HepG2 (cell line): ENCODE data around the gene SFMBT1. TPM values are rescaled to one million over a fixed set of nuclear protein-coding genes. Genes with fewer than 3 reads are reported as not detected.

Experiments used
- BCL3 ChIP-seq: sonication (generic); formaldehyde crosslinking; IDR thresholded peaks from 2 replicates; pipeline ENCODE4 v1.5.1; 2020; ENCODE audit warnings: mild to moderate bottlenecking, missing genetic modification reagents, moderate library complexity
- FOXO4 ChIP-seq: sonication (generic); formaldehyde crosslinking; conservative IDR thresholded peaks from 2 replicates; pipeline ENCODE4 v1.8.1; 2023; ENCODE audit warnings: missing genetic modification reagents
- HMGXB3 ChIP-seq: sonication (generic); formaldehyde crosslinking; IDR thresholded peaks from 2 replicates; pipeline ENCODE4 v1.4.0; 2020; ENCODE audit warnings: missing genetic modification reagents, borderline replicate concordance
- HOXA5 ChIP-seq: sonication (generic); formaldehyde crosslinking; IDR thresholded peaks from 2 replicates; pipeline ENCODE4 v1.4.0; 2020; ENCODE audit warnings: missing genetic modification reagents
- RAD21 ChIP-seq: fragments of 450-650 bp; formaldehyde crosslinking; IDR thresholded peaks from 2 replicates; pipeline ENCODE4 v1.5.0; 2020; ENCODE audit warnings: mild to moderate bottlenecking
- SIN3B ChIP-seq: fragments of 150-350 bp; IDR thresholded peaks from 2 replicates; pipeline ENCODE4 v1.6.1; 2014; ENCODE audit warnings: low read length
- SMAD1 ChIP-seq: sonication (generic); formaldehyde crosslinking; IDR thresholded peaks from 2 replicates; pipeline ENCODE4 v1.4.0; 2020; ENCODE audit warnings: missing genetic modification reagents, low read depth, mild to moderate bottlenecking, borderline replicate concordance
- TFDP2 ChIP-seq: sonication (generic); formaldehyde crosslinking; IDR thresholded peaks from 2 replicates; pipeline ENCODE4 v1.4.0; 2020; ENCODE audit warnings: missing genetic modification reagents
- ZNF235 ChIP-seq: sonication (generic); formaldehyde crosslinking; IDR thresholded peaks from 2 replicates; pipeline ENCODE4 v1.8.1; 2023; ENCODE audit warnings: mild to moderate bottlenecking, missing genetic modification reagents, borderline replicate concordance
- ZNF704 ChIP-seq: sonication (generic); formaldehyde crosslinking; IDR thresholded peaks from 2 replicates; pipeline ENCODE4 v1.8.1; 2023; ENCODE audit warnings: mild to moderate bottlenecking, inconsistent platforms, moderate library complexity, missing genetic modification reagents, borderline replicate concordance
- polyA plus RNA-seq, 8 experiments: library from polyadenylated mRNA; depleted of rRNA in 3 of 8; stranded (reverse) in 7 of 8; unstranded in 1 of 8; fragments of >200 nt; fragmentation: Illumina TruSeq in 4 of 8; extraction: Trizol in 4 of 8; gene quantifications; 2 replicates each; pipeline versions ENCODE4 v1.2.1 to v1.2.3, GENCODE V29; 2011 to 2016; ENCODE audit warnings: low read depth in 4 of 8, missing spikeins in 1 of 8, mixed read lengths in 1 of 8; ENCODE audit not compliant: insufficient read depth in 1 of 8
- total RNA-seq, 5 experiments: library from RNA; depleted of rRNA; stranded (reverse); fragments of >200 nt; fragmentation: Illumina TruSeq; extraction: Trizol; gene quantifications; 2 replicates each; pipeline ENCODE4 v1.2.3, GENCODE V29; 2016; ENCODE audit warnings: low read depth in 1 of 5
- TF ChIP-seq, protein P1 (sequence below): sonication (generic); formaldehyde crosslinking; IDR thresholded peaks from 2 replicates; pipeline ENCODE4 v1.4.0; 2020; ENCODE audit warnings: missing genetic modification reagents

Gene SFMBT1
- total and polyA plus RNA-seq, 2 of the 13 experiments (the other 11 are each of a cell fraction or from before 2014, with no cell fraction given), result 3.8 to 12.8 TPM

GRCh38 chr3:53044711-53045517 is 959 bp downstream of the SFMBT1 start (continued):
- peak; percentile 24; the same call in 1 of the 2 replicates for TF ChIP-seq RAD21
- no peak for TF ChIP-seq HMGXB3 (CRISPR knock-in tag)
- TF ChIP-seq TFDP2 (CRISPR knock-in tag), result 0 out of 2 replicates have a peak, but pooled peaks have one; percentile 19
- TF ChIP-seq FOXO4, result no peak
- no peak for TF ChIP-seq SIN3B
- 0 out of 2 replicates have a peak, but pooled peaks have one; percentile 51 for TF ChIP-seq BCL3 (CRISPR knock-in tag)
- no peak for TF ChIP-seq SMAD1
- TF ChIP-seq, protein P1, sequence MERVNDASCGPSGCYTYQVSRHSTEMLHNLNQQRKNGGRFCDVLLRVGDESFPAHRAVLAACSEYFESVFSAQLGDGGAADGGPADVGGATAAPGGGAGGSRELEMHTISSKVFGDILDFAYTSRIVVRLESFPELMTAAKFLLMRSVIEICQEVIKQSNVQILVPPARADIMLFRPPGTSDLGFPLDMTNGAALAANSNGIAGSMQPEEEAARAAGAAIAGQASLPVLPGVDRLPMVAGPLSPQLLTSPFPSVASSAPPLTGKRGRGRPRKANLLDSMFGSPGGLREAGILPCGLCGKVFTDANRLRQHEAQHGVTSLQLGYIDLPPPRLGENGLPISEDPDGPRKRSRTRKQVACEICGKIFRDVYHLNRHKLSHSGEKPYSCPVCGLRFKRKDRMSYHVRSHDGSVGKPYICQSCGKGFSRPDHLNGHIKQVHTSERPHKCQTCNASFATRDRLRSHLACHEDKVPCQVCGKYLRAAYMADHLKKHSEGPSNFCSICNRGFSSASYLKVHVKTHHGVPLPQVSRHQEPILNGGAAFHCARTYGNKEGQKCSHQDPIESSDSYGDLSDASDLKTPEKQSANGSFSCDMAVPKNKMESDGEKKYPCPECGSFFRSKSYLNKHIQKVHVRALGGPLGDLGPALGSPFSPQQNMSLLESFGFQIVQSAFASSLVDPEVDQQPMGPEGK (CRISPR knock-in tag), result 0 out of 2 replicates have a peak, but pooled peaks have one; percentile 19
- no peak for TF ChIP-seq ZNF235 (CRISPR knock-in tag)
- no peak for TF ChIP-seq ZNF704 (CRISPR knock-in tag)
- no peak for TF ChIP-seq HOXA5 (CRISPR knock-in tag)
